ENCODE results near the gene SYNE1. TPM values are rescaled to one million over a fixed set of nuclear protein-coding genes. Genes with fewer than 3 reads are reported as not detected.

The SYNE1 gene
- total and polyA plus RNA-seq, 10 donors, result 27.8 to 336 (median 247) TPM

DNA sequence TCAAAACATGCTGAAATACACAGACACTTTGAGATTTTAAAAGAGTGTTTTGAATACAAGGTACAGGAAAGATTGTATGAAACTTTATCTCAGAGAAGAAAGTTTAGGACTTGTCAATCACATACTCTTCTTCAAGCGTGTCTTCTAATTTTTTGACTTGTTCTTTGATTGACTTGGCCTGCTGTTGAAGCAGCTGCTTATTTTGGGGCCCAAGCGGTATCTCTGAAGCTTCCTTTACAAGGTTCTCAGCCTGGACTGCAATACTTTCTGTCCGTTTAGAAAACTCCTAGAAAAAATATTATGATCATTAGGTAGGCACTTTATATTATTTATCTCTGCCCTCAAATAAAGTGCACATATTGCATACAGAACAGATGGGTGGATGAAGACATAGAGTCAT lies 201.3 kb downstream of the SYNE1 start:
- Histone ChIP-seq H3K36me3 (peaks cover 0 to 87% (median 0%) of the 10 kb centered on the region in 6 donors), H3K27ac (no peak overlapping the region), H3K4me3 (no peak overlapping the region), H3K4me1 (no peaks in the 10 kb centered on the region), H3K27me3 (replicated peaks in 1 of 7) (no peaks in the 10 kb centered on the region), H3K9me3 (no peaks in the 10 kb centered on the region)
- intact Hi-C loops (cut with DNase I; ENCODE audit: low total_unique reads), result no loop called here
- TF ChIP-seq, protein P1, sequence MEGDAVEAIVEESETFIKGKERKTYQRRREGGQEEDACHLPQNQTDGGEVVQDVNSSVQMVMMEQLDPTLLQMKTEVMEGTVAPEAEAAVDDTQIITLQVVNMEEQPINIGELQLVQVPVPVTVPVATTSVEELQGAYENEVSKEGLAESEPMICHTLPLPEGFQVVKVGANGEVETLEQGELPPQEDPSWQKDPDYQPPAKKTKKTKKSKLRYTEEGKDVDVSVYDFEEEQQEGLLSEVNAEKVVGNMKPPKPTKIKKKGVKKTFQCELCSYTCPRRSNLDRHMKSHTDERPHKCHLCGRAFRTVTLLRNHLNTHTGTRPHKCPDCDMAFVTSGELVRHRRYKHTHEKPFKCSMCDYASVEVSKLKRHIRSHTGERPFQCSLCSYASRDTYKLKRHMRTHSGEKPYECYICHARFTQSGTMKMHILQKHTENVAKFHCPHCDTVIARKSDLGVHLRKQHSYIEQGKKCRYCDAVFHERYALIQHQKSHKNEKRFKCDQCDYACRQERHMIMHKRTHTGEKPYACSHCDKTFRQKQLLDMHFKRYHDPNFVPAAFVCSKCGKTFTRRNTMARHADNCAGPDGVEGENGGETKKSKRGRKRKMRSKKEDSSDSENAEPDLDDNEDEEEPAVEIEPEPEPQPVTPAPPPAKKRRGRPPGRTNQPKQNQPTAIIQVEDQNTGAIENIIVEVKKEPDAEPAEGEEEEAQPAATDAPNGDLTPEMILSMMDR (IDR thresholded peaks at IDR 0.05 in 8 of 11, conservative IDR thresholded peaks at IDR 0.05 in 3 of 11), result no peak
- no peak for TF ChIP-seq POLR2AphosphoS5 (IDR thresholded peaks at IDR 0.05)
- TF ChIP-seq POLR2A (IDR thresholded peaks at IDR 0.05), result no peak
- no peak for DNase-seq
- WGBS, 5 donors, result 83 to 93% (median 89%) methylated on average over 3 of the region's 3 CpGs

DNA sequence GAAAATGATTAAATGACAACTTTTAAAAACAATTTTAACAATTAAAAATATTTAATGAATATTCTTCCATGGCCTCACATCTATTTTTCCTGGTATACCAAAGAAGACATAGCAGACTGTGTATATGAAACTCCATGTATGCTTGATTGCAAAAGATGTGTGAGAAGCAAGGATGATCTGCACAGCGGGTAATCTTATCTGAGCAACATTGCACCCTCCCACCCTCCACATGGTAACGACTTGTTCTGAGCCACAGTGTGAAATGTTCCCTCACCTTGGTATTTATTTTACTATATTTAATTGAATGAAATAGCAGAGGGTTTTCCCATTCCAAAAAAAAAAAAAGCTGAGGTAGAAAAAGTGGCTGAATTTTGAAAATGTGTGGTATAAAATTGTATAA lies 204.4 kb downstream of the SYNE1 start:
- TF ChIP-seq POLR2AphosphoS5 (IDR thresholded peaks at IDR 0.05) (no peak), POLR2A (IDR thresholded peaks at IDR 0.05) (no peak)
- H3K9me3 ChIP-seq, result no peaks in the 10 kb centered on the region
- H3K36me3 ChIP-seq, result peaks cover 0 to 81% (median 0%) of the 10 kb centered on the region in 6 donors
- H3K4me1 ChIP-seq, result no peaks in the 10 kb centered on the region
- H3K4me3 ChIP-seq, result no peak overlapping the region
- H3K27ac ChIP-seq, result no peak overlapping the region
- no peaks in the 10 kb centered on the region for H3K27me3 ChIP-seq (replicated peaks in 1 of 7)
- intact Hi-C loops (cut with DNase I; ENCODE audit: low total_unique reads), result no loop called here
- no peak for DNase-seq
- 74 to 85% (median 82%) methylated on average over 2 of the region's 2 CpGs for WGBS, 5 donors

DNA sequence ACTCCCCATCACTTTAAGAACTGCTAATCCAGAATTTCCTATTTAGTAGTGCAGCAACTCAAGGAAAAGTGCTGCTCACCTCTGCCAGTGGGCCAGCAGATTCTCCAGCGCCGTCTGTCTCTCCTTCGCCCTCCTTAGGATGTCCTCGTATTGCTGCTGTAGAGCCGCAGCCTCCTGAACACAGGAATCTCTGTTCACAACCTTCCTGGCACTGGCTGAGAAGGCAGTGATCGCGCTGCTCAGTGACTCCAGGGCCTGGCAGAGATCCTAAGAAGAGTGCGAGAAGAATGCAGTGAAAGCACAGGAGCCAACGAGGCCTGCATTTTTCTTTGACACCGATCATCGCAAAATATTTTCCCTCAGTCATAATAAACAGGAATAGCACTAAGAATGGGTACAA lies 209.0 kb downstream of the SYNE1 start:
- no peaks in the 10 kb centered on the region for H3K27me3 ChIP-seq (replicated peaks in 1 of 7)
- no peak overlapping the region for H3K27ac ChIP-seq
- 90 to 96% (median 93%) methylated on average over 11 of the region's 11 CpGs for WGBS, 5 donors
- intact Hi-C loops (cut with DNase I; ENCODE audit: low total_unique reads), result no loop called here
- TF ChIP-seq POLR2AphosphoS5 (IDR thresholded peaks at IDR 0.05) (no peak), POLR2A (IDR thresholded peaks at IDR 0.05) (no peak)
- TF ChIP-seq, protein P1 (IDR thresholded peaks at IDR 0.05 in 8 of 11, conservative IDR thresholded peaks at IDR 0.05 in 3 of 11), result no peak
- H3K9me3 ChIP-seq, result no peaks in the 10 kb centered on the region
- no peak overlapping the region for H3K4me3 ChIP-seq
- no peaks in the 10 kb centered on the region for H3K4me1 ChIP-seq
- H3K36me3 ChIP-seq, result peaks cover 0 to 80% (median 0%) of the 10 kb centered on the region in 6 donors
- DNase-seq, result no peak

DNA sequence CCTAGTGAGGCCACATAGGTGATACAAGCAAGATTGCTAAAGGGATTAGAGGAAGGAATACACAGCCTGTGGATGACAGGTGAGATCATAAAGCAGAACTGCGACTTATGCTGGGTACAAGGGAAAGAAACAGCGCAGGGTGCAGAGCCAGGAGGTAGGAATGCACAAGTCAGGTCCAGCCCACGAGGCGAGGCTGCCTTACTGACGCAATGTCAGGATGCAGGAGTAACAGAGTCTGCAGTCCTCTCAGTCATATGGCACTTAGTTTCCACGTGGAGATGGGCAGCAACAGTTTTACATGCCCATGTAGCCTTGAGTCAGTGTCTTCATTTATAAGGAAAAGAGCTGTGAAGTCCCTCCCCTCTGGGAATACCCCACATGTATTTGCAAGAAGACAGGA lies 210.9 kb downstream of the SYNE1 start:
- TF ChIP-seq POLR2AphosphoS5 (IDR thresholded peaks at IDR 0.05) (no peak), POLR2A (IDR thresholded peaks at IDR 0.05) (no peak)
- TF ChIP-seq, protein P1 (IDR thresholded peaks at IDR 0.05 in 8 of 11, conservative IDR thresholded peaks at IDR 0.05 in 3 of 11), result no peak
- Histone ChIP-seq H3K4me3 (no peak overlapping the region), H3K9me3 (peaks cover 0 to 4% (median under 1%) of the 10 kb centered on the region in 8 donors), H3K27me3 (replicated peaks in 1 of 7) (no peaks in the 10 kb centered on the region), H3K4me1 (no peaks in the 10 kb centered on the region), H3K27ac (no peak overlapping the region), H3K36me3 (peaks cover 0 to 80% (median 0%) of the 10 kb centered on the region in 6 donors)
- 78 to 88% (median 85%) methylated on average over 6 of the region's 6 CpGs for WGBS, 5 donors
- DNase-seq, result no peak
- intact Hi-C loops (cut with DNase I; ENCODE audit: low total_unique reads), result no loop called here
